SH-SY5Y (cell line): ENCODE data around the gene PTTG1IP.

Source experiments
- GATA2 ChIP-seq: IDR thresholded peaks from 2 replicates; pipeline ENCODE4 v1.6.1; 2011; ENCODE audit warnings: mild to moderate bottlenecking, low read depth, low read length
- GATA3 ChIP-seq: IDR thresholded peaks from 2 replicates; pipeline ENCODE4 v1.6.1; 2011; ENCODE audit warnings: low read depth, mild to moderate bottlenecking, low read length, moderate library complexity

DNA sequence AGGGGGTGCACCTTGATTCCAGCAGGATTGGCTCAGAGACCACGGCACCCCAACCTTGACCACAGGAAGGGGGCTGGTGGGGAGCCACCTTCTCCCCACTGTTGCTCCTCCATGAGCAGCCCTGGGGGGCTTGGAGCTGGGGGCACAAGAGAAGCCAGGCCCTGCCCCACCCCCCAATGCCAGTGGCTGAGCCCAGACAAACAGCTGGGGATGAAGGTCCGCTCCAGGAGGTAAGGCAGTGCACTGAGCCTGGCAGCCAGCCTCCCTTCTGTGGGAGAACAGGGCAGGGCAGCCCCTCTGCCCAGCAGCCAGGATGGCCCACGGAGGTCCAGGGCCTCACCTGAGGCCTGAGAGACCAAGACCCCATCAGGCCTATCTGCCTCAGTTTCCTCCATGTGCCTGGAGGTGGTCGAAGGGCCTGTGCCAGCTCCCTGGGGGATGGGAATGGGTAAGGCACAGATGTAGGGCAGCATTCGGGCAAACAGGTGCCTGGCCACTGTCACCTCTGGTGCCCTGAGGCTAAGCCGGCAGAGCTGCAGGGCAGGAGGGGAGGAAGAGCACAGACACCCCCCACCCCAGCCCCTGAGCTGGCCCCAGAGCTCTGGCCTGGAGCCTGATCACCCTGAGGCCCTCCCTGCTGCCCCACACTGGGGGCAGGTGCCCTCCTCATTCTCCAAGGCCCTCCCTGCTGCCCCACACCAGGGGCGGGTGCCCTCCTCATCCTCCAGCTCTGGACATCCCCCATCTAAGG lies 40.1 kb upstream of the PTTG1IP start:
- TF ChIP-seq GATA2 (no peak), GATA3 (no peak)
